ENCODE measurements around the gene ABCA12.

ABCA12 gene

GRCh38 chr2:215029936-215030335 is 108.5 kb downstream of the ABCA12 start:
- DNase-seq, result no peak

DNA sequence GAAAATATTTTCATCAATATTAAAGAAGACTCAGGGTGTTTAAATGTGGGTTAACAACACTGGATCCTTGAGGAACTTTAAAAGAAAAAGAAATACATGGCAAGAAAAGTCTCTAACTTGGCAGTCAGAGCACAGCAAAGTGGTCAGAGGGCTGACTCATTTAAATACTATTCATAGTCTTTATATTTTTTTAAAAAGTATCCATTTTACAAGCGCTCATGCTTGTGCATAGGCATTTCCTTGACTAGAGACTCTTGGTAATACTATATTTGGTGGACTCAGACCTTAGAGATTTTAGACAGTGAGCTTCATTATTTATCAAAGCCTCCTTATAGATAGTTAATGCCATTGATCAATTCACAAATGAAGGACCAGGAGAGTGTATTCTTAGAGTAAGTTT is 110.2 kb downstream of the ABCA12 start:
- DNase-seq, result no peak

- no peak for DNase-seq
Measured at GRCh38 chr2:215027779-215028178, 110.6 kb downstream of the ABCA12 start.

DNA sequence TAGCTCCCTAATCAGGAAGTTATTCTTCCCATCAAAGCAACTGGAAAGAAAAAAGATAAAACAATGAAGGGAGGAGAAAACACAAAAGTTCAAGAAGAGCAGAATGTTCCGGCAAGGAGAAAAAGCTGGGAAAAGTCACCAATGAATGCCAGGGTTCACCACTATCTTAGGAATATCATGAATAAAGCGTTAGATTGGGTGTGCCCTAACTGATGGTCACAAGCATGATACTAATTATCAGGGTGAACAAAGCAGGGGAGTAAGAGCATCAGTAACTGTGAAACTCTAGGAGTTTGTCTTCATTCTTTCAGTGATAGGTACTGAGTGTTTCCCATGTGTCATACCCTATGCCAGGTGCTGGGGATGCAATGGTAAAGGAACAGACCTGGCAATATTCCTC is 115.5 kb downstream of the ABCA12 start:
- no peak for DNase-seq

GRCh38 chr2:215022418-215022817 is 116.0 kb downstream of the ABCA12 start:
- no peak for DNase-seq

GRCh38 chr2:215020283-215020682 is 118.1 kb downstream of the ABCA12 start:
- no peak for DNase-seq

DNA sequence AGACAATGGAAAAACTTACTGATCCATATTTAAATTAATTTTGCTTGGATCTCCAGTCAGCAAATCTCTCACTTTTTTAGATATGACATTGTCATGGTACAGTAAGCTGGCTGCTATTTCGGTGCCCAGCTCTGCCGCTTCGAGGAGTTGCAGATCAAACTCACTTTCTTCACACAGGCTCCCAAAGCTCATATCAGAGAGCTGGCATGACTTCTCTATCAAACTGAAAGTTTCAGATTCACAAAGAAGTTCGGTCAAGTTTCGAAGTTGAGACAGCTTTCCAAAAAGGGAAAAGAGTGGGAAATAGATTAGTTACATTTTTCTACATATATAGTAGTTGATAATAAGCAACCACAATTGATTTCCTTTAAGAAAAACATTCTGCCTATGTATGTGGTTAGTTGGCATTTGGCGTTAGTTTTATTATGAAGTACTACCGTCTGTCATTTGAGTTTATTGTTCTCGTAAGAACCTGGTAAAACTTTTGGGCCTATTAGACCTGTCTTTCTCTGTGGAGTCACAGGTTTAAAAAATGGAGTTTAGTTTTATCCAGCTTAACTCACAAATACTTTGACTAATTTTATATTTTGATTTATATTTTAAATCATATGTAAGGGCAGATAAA is 118.8 kb downstream of the ABCA12 start:
- DNase-seq, result no peak

- DNase-seq, result no peak
Measured at GRCh38 chr2:215019085-215019484, 119.3 kb downstream of the ABCA12 start.

- no peak for DNase-seq
Measured at GRCh38 chr2:215015421-215015820, 123.0 kb downstream of the ABCA12 start.

- DNase-seq, result no peak
Measured at GRCh38 chr2:215010390-215010789, 128.0 kb downstream of the ABCA12 start.

DNA sequence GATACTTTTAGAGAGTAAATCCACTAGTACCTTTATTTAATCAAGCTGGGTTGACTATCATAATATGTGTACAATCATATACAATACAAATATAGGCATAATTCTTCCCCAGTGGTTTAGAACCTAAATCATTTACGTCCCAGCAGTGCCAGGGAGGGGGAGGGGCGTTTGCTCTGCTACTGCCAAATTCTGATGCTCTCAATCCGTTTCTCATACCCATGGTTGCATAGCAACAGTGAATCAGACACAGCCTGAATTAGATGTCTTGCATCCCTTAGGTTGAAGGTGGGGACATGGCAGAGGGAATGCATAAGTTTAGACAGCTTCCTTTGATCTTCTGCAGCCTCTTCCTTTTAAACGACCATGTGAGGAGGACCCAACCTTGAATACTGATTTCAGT is 135.4 kb downstream of the ABCA12 start:
- DNase-seq, result no peak

GRCh38 chr2:215002500-215002899 is 135.9 kb downstream of the ABCA12 start:
- no peak for DNase-seq

DNA sequence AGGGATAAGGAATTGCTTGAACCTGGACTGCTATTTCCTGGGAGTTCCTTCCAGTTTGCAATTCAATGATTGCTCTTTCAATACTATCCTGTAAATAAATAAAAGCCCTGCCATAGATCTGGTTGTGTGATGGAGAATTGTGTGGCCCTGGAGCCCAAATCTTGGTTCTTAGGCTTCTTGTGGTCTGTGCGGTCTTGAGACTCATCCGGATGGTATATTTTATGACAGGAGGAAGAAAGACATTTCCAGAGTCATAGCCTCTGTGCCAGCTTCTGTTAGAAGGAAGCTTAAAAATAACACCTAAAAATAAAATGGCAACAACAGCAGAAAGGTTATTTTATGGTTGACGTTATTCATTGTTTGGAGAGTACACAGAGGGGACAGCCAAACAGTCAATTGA is 137.7 kb downstream of the ABCA12 start:
- no peak for DNase-seq

DNA sequence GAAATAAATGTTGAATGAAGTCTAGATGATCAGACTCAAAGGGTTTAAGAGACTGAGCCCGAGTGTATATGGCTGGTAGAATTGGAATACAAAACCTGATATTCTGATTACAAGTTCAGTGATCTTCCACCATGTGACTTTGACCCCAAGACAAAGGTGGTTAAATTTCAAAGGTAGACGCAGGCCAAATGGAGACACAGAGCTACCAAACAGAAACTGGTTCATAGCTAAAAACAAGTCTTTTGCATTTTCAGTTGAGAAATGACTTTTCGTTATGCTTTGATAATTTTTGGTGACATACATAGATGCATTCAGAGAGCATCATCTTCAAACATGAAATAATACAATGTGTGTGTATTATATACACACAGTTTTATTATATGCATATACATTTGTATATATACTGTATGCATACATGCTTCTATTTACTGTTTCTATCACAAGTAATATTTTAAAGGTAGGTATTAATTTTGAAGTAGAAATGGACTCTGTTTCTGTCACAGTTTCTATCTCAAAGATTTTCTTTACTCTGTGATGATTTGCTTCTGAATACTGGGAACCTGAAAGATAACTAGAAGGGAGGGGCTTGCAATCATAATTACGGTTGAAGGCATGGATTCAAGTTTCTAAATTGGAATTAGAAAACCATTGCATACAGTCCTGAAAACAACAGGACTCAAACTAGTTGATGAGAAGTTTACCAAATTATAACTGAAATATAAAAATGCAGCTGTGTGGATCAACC is 142.3 kb downstream of the ABCA12 start:
- no peak for DNase-seq

GRCh38 chr2:214995409-214995808 is 143.0 kb downstream of the ABCA12 start:
- no peak for DNase-seq

- no peak for DNase-seq
Measured at GRCh38 chr2:214992911-214993310, 145.5 kb downstream of the ABCA12 start.

GRCh38 chr2:214989187-214989586 is 149.2 kb downstream of the ABCA12 start:
- no peak for DNase-seq

DNA sequence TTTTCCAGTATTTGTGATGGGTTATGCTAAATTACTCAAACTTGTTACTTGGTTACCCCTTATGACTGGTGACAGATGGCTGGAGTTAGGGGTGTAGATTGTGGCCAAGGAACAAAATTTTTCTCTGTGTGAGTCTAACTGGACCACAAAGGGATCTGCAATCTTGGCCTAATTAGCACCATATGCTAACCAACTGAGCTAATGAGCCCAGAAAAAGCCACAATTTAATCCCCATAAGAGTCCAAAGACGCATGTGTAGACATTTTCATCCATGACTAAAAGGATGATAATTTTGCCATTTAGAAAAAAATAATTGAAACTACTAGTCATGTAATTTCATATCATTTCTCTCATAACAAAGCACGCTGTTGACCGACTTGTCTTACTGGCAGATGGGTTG is 151.2 kb downstream of the ABCA12 start:
- DNase-seq, result no peak

DNA sequence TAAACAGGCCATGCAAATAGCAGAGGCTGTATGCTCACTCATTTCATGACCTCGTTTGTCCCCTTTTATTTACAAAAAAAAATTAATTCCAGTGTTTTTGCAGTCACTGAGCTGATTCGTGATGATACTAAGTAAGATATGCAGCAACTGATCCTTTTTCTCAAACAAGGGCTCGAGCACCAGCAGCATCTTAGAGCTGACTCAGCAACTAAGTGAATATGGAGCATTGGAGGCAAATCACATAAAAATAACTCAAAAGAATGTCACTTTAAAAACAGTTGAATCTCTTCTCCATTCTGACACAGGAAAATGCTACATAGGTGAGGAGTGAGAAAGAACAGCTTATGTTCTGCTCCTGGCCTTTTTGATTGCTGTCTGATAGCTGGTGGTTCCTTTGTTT is 152.8 kb downstream of the ABCA12 start:
- no peak for DNase-seq

DNA sequence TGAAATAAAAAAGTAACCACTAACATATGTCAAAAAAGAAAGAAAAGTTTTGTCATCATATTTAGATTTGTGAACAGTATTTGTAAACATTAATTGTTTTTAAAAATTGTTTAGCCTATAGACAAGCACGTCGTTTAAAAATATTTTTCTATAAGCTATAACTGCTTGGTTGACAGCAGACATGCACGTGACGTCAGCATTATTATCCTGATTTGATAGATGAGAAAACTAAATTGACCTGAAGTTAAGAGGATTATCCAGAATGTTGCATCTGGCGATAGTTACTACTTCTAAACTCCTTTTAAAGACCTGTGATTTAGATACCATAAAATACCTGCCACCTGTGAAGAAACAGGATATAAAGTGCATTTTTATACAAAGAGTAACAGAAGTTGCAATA is 172.0 kb downstream of the ABCA12 start:
- DNase-seq, result no peak

DNA sequence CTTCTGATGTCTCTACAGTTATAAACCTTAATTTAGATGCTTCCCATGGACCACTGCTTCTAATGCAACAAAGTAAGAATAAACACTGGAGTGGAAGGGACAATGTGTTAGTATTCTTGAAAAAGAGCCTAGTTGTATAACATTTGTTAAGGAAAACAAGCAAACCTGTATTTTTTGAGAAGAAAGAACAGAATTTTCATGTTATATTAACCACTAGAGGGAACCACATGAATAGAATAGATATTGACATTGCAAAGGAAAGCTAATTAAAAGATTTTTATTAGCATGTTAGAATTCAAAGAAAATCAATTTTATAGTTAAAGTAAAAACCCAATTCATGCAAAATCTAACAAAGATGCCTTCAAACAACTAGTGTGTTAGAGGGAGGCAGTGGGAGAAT is 177.7 kb downstream of the ABCA12 start:
- DNase-seq, result no peak

DNA sequence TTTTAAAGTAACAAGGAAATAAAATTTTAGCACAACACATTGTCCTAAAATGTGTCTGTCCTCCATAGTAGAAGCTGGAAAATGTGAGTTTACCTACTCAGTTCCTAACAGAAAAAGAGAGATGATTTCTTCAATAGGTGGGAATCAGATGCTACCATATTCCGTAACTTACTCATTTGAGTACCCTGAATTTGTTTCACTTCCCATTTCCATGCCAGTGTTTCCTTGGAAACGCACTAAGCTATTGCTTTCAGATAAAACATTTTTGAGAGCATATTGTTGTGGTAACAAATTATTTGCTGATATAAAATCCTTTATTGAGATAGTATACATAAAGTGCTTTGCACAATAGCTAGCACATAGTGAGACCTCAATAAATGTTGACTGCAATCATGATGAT is 191.5 kb downstream of the ABCA12 start:
- DNase-seq, result no peak

DNA sequence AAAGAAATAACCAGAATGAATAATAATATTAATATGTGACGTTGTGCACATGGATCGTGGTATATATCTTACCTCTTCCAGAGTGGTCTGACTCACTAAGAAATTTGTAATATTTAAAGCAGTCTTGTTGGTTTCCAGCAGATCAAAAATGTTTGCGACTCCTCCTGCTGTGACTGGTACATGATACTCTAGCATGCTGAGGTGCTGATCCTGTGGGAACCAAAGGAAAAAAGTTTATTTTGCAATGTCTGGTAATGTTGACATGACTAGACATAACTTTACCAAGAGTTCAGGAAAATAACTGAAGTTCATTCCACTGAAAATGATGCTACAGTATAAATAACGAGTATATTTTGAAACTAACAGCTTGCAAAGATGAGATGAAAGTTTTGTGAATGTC is 204.4 kb downstream of the ABCA12 start:
- no peak for DNase-seq

- no peak for DNase-seq
Measured at GRCh38 chr2:214904634-214905033, 233.8 kb downstream of the ABCA12 start.

DNA sequence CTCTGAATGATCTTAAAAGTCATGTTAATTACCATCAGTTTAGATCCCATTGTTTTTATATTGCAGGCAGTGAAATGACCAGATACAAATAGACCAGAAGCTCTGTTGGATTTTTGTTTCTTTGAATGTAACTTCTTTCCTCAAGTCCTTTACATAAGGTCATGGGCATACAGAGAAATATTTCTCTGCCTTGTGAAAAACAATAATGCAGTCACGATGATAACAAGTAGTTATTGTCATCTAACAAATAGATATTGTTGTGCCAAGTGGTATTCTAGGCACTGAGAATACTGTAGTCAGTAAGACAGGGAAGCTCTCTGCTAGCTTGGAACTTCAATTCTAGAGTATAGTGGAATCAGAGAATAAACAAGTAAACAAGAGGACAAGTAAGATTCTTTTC is 234.2 kb downstream of the ABCA12 start:
- no peak for DNase-seq
